ENCODE results near the gene ZNF638. TPM values are rescaled to one million over a fixed set of nuclear protein-coding genes. Genes with fewer than 3 reads are reported as not detected.
"Not testable (repeated sequence)": the region's sequence is repeated elsewhere in the genome, so short reads cannot be mapped to it uniquely, and the experiment has no call there.

Gene ZNF638
- total RNA-seq, 1 experiment from 2014 or later = 40.0 TPM

DNA sequence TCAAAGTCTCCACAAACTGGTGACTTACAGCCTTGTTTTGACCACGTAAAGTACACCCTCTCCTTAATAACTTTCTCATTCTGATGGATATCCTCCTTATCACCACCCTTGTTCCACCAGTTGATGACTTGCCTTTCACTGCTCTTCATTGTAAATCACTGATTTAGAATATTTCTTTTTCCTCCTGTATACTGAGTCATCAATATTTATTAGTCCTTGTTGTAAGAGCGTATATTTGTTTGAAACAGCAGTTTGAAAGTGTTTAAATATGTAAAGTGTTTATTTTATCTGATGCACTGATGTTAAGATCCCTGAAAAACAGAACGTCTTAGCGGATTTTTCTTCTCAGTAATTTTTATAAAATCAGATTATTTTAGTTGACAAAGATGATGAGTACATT, 87.6 kb downstream of the ZNF638 start:
- Histone ChIP-seq H3K27me3 (no peaks in the 10 kb centered on the region), H3K4me3 (no peak overlapping the region), H3K36me3 (peaks cover 17% of the 10 kb centered on the region), H3K9me3 (no peaks in the 10 kb centered on the region)
- DNase-seq = no peak

- no peaks in the 10 kb centered on the region for H3K27me3 ChIP-seq
- H3K4me3 ChIP-seq = no peak overlapping the region
- peaks cover 20% of the 10 kb centered on the region for H3K36me3 ChIP-seq
- peak; percentile 1 for DNase-seq
- H3K9me3 ChIP-seq = no peaks in the 10 kb centered on the region
Measured at GRCh38 chr2:71419976-71420375, 88.4 kb downstream of the ZNF638 start.

DNA sequence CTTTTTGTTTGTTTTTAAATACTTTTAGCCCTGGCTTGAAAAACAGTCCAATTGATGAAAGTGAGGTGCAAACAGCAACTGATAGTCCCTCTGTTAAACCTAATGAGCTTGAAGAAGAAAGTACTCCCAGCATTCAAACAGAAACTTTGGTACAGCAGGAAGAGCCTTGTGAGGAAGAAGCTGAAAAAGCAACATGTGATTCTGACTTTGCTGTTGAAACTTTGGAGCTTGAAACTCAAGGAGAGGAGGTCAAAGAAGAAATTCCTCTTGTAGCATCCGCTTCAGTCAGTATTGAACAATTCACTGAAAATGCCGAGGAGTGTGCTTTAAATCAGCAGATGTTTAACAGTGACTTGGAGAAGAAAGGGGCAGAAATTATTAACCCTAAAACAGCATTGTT, 91.2 kb downstream of the ZNF638 start:
- Histone ChIP-seq H3K27me3 (no peaks in the 10 kb centered on the region), H3K9me3 (no peaks in the 10 kb centered on the region), H3K4me3 (no peak overlapping the region), H3K36me3 (peaks cover 46% of the 10 kb centered on the region)
- no peak for DNase-seq

DNA sequence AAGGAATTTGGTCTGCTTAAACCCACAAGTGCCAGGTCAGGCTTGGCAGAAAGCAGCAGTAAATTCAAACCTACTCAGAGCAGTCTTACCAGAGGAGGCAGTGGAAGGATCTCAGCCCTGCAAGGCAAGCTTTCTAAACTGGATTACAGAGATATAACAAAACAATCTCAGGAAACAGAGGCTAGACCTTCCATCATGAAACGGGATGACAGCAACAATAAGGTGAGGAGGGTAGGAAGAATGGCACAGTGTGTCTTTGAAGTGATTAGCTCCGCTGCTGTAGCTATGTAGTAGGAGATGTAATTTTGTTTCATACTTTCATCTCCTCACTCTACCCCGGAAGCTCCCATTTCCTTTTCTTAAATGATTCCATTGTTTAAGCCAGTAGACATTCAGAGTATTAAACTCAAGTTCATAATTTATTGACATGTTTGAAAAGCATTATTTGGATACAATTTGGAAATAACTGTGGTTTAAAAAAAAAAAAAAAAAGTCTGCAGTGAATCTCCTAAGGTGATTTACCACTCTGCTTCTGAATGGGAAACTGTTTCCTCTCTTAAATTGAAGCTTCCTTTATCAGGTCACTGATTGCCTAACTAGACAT, 92.3 kb downstream of the ZNF638 start:
- Histone ChIP-seq H3K36me3 (peaks cover 46% of the 10 kb centered on the region), H3K27me3 (no peaks in the 10 kb centered on the region), H3K4me3 (no peak overlapping the region), H3K9me3 (no peaks in the 10 kb centered on the region)
- DNase-seq = no peak

DNA sequence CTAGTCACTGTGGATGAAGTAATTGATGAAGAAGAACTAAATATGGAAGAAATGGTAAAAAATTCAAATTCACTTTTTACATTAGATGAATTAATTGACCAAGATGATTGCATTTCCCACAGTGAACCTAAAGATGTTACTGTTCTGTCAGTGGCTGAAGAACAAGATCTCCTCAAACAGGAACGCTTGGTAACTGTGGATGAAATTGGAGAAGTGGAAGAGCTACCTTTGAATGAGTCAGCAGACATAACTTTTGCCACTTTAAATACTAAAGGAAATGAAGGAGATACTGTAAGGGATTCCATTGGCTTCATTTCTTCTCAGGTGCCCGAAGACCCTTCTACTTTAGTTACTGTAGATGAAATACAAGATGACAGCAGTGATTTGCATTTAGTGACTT, 95.1 kb downstream of the ZNF638 start:
- Histone ChIP-seq H3K27me3 (no peaks in the 10 kb centered on the region), H3K36me3 (peaks cover 61% of the 10 kb centered on the region), H3K9me3 (no peaks in the 10 kb centered on the region), H3K4me3 (no peak overlapping the region)
- no peak for DNase-seq

GRCh38 chr2:71428472-71429383, 97.1 kb downstream of the ZNF638 start:
- Histone ChIP-seq H3K4me3 (no peak overlapping the region), H3K9me3 (no peaks in the 10 kb centered on the region), H3K36me3 (peaks cover 64% of the 10 kb centered on the region), H3K27me3 (no peaks in the 10 kb centered on the region)
- no peak for DNase-seq

DNA sequence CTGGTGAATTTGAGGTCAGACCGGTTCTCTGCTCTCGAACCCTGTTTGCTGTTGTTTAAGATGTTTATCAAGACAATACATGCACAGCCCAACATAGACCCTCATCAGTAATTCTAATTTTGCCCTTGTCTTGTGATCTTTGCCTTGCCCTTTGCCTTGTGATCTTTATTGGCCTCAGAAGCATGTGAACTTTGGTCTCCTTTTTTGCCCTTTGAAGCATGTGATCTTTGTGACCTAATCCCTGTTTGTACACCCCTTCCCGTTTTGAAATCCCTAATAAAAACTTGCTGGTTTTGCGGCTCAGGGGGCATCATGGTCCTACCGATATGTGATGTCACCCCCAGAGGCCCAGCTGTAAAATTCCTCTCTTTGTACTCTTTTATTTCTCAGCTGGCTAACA, 113.6 kb downstream of the ZNF638 start:
- not testable (repeated sequence) for H3K9me3 ChIP-seq, DNase-seq, H3K27me3 ChIP-seq, H3K36me3 ChIP-seq, H3K4me3 ChIP-seq

GRCh38 chr2:71446505-71446904, 114.9 kb downstream of the ZNF638 start:
- H3K4me3 ChIP-seq = no peak overlapping the region
- H3K9me3 ChIP-seq = no peaks in the 10 kb centered on the region
- H3K36me3 ChIP-seq = no peaks in the 10 kb centered on the region
- no peaks in the 10 kb centered on the region for H3K27me3 ChIP-seq
- no peak for DNase-seq

GRCh38 chr2:71449343-71449742, 117.8 kb downstream of the ZNF638 start:
- Histone ChIP-seq H3K36me3 (no peaks in the 10 kb centered on the region), H3K9me3 (no peaks in the 10 kb centered on the region), H3K4me3 (no peak overlapping the region), H3K27me3 (no peaks in the 10 kb centered on the region)
- no peak for DNase-seq

GRCh38 chr2:71451705-71452104, 120.1 kb downstream of the ZNF638 start:
- Histone ChIP-seq H3K4me3 (no peak overlapping the region), H3K9me3 (no peaks in the 10 kb centered on the region), H3K36me3 (no peaks in the 10 kb centered on the region), H3K27me3 (no peaks in the 10 kb centered on the region)
- no peak for DNase-seq

GRCh38 chr2:71452565-71452964, 121.0 kb downstream of the ZNF638 start:
- no peaks in the 10 kb centered on the region for H3K36me3 ChIP-seq
- peak; percentile 67 for DNase-seq
- H3K4me3 ChIP-seq = no peak overlapping the region
- H3K9me3 ChIP-seq = no peaks in the 10 kb centered on the region
- H3K27me3 ChIP-seq = no peaks in the 10 kb centered on the region

DNA sequence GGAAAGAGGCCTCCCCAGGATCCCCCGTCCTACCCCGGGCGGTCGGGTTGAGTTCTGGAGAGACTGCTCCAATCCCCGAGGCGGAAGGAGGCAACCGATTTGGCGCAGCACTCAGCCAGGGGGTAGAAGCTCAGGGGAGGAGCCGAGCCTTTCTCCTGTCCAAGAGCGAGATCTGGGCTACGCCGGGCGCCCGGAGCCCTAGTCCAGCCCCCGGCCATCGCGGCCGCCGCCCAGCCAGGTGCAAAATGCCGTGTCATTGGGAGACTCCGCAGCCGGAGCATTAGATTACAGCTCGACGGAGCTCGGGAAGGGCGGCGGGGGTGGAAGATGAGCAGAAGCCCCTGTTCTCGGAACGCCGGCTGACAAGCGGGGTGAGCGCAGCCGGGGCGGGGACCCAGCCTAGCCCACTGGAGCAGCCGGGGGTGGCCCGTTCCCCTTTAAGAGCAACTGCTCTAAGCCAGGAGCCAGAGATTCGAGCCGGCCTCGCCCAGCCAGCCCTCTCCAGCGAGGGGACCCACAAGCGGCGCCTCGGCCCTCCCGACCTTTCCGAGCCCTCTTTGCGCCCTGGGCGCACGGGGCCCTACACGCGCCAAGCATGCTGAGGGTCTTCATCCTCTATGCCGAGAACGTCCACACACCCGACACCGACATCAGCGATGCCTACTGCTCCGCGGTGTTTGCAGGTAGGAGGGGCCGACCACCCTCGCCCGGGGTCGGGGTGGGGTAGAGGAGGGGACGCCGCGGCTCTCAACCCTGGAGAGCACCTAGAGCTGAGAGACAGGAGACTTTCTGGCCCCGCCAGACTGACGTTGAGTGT, 122.0 kb downstream of the ZNF638 start, which contains the start of gene DYSF:
DYSF (plus strand) TSS at position 158 of the 817 bp plus-strand sequence.
- H3K9me3 ChIP-seq = no peaks in the 10 kb centered on the region
- H3K4me3 ChIP-seq = peak within 1 kb of the TSS; percentile 24
- peak; percentile 44 for DNase-seq
- H3K36me3 ChIP-seq = no peaks in the 10 kb centered on the region
- no peaks in the 10 kb centered on the region for H3K27me3 ChIP-seq

DNA sequence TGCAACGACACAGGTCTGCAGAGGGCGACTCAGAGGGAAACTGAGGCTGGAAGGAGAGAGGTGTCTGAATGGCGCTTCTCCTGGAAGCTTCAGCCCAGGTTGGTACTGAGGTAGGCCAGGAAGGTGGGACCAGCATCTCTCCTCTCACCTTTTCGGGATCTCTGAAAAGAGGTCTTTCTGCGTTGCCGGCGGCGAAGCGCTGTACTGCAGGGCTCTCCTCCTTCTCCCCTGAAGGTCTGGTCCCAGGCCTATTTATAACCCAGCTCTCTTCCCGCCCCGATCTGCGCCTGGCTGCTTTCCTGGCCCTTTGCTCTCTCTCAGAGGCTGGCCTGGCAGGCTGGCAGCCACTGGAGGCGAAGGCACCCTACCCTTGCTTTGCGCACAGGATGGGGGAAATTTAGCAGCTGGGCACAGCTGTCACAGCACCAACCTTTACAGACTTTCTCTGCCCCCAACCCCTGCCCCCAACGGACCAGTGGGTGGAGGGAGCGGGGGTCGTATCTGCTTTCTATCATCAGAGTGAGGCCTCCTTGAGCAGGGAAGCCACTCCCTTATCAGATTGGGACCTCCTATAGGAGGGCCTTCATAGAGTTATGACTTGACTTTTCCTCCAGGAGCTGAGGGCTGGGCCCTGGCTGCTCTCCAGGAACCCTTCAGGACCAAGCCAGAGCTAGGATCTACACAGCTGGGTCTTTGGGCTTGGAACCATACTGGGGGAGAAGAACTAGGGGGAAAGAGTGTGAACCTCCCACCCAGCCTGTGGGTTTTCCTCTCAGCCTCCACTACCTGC, 122.8 kb downstream of the ZNF638 start:
- no peak for DNase-seq
- Histone ChIP-seq H3K27me3 (no peaks in the 10 kb centered on the region), H3K4me3 (no peak overlapping the region), H3K36me3 (no peaks in the 10 kb centered on the region), H3K9me3 (no peaks in the 10 kb centered on the region)

DNA sequence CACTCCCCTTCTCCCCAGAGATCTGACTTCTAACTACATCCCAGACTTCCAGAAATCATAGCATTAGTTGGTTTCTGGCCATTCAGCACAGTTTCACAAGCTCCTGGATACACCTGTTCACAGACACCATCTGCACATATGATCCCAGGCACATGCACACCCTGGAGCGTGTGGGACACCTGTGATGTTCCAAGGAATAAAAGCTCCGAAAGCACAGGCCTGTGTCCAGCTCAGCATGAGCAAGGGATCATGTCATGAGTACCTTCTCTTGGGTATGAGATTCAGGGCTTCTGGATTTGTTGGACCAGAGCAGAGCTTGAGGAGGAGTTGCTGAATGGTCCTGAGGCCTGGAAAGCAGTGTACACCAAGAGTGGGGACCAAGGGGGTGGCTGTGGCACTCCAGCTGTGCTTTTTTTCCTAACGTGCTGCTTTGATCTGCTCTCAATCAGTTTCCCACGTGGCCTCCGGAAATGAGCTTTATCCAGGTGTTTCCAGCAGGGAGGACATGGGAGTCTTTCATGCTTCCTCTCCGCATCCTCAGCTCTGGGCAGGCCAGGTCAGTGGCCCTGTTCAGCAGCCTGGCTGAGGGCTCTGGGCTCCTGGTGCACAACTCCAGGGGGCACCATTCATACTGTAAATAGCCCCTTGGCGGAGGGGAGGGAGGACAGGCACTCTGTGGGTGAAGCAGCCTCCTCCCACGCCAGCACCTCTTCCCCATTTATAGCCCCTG, 123.6 kb downstream of the ZNF638 start:
- Histone ChIP-seq H3K27me3 (no peaks in the 10 kb centered on the region), H3K9me3 (no peaks in the 10 kb centered on the region), H3K36me3 (no peaks in the 10 kb centered on the region), H3K4me3 (no peak overlapping the region)
- DNase-seq = no peak

GRCh38 chr2:71455741-71456569, 124.4 kb downstream of the ZNF638 start:
- no peaks in the 10 kb centered on the region for H3K27me3 ChIP-seq
- H3K4me3 ChIP-seq = no peak overlapping the region
- no peaks in the 10 kb centered on the region for H3K9me3 ChIP-seq
- no peaks in the 10 kb centered on the region for H3K36me3 ChIP-seq
- no peak for DNase-seq
